Lung (tissue), 12 donors: ENCODE measurements around the gene TMEM255A. TPM values are rescaled to one million over a fixed set of nuclear protein-coding genes. Genes with fewer than 3 reads are reported as not detected.

ENCODE experiments used
- ATAC-seq: fragments of 200-7000 bp; cut with Tn5 transposase; one replicate; pipeline ENCODE4 v1.9.1; 2020; ENCODE audit warnings: moderate number of reproducible peaks; ENCODE audit not compliant: insufficient read depth, low FRiP score
- DNase-seq, 3 donors: peaks; one replicate each; pipeline ENCODE4 v3.0.0-alpha.2; 2013 to 2017
- H3K27ac ChIP-seq, 2 donors: one replicate each; pipeline ENCODE4 v1.5.1; 2013; ENCODE audit warnings: mild to moderate bottlenecking in 2 of 2, moderate library complexity in 2 of 2, control low read depth in 1 of 2, inconsistent platforms in 1 of 2, low read depth in 1 of 2, low read length in 1 of 2
- H3K27me3 ChIP-seq, 3 donors: one replicate each; pipeline ENCODE4 v1.5.1; 2013; ENCODE audit warnings: low read length in 2 of 3; ENCODE audit not compliant: control insufficient read depth in 3 of 3, insufficient read depth in 3 of 3
- H3K36me3 ChIP-seq, 4 donors: one replicate each; pipeline ENCODE4 v1.5.1; 2013; ENCODE audit warnings: low read length in 4 of 4, mild to moderate bottlenecking in 1 of 4, moderate library complexity in 1 of 4; ENCODE audit not compliant: control insufficient read depth in 4 of 4, insufficient read depth in 4 of 4
- H3K4me1 ChIP-seq, 5 donors: one replicate each; pipeline ENCODE4 v1.5.1; 2013; ENCODE audit warnings: low read length in 5 of 5, mild to moderate bottlenecking in 2 of 5, moderate library complexity in 1 of 5; ENCODE audit not compliant: control insufficient read depth in 5 of 5, insufficient read depth in 5 of 5
- H3K4me3 ChIP-seq: one replicate; pipeline ENCODE4 v1.5.1; 2013; ENCODE audit warnings: mild to moderate bottlenecking, control low read depth, moderate library complexity
- H3K9ac ChIP-seq, 2 donors: one replicate each; pipeline ENCODE4 v1.5.1; 2013; ENCODE audit warnings: low read length in 2 of 2, control low read depth in 1 of 2; ENCODE audit not compliant: insufficient read depth in 1 of 2
- H3K9me3 ChIP-seq, 4 donors: one replicate each; pipeline ENCODE4 v1.5.1; 2013; ENCODE audit warnings: low read length in 3 of 4, mild to moderate bottlenecking in 1 of 4, moderate library complexity in 1 of 4; ENCODE audit not compliant: control insufficient read depth in 4 of 4, insufficient read depth in 3 of 4
- WGBS, 2 donors: extraction: QIAGEN DNeasy Blood & Tissue Kit; methylation state at CpG; one replicate each; pipeline ENCODE4 v1.1.7; 2013; 5-methylcytosine and 5-hydroxymethylcytosine counted together
- polyA plus RNA-seq, 2 donors: library from polyadenylated mRNA; stranded (reverse); fragments of 200-250 nt; gene quantifications; one replicate each; pipeline ENCODE4 v1.2.1, GENCODE V29; 2013
- total RNA-seq, 2 donors: library from RNA; depleted of rRNA in 1 of 2; stranded (reverse); fragments of >200 nt in 1 of 2; gene quantifications; one replicate each; pipeline ENCODE4 v1.2.1, GENCODE V29; 2014 to 2021
- TF ChIP-seq, protein P1 (sequence below): IDR thresholded peaks from 2 replicates; pipeline ENCODE4 v1.5.1; 2012; ENCODE audit warnings: mild to moderate bottlenecking; ENCODE audit errors: control extremely low read depth, extremely low read depth
- donor health status: control.
- donor health status: control.
- donor health status: Bipolar disorder and iron deficiency.
- donor health status: healthy.
- donor health status: DM: yes; HTN: yes; CAD: no.

Gene TMEM255A
- total and polyA plus RNA-seq, 4 donors: 0.20 to 0.80 (median 0.45) TPM

DNA sequence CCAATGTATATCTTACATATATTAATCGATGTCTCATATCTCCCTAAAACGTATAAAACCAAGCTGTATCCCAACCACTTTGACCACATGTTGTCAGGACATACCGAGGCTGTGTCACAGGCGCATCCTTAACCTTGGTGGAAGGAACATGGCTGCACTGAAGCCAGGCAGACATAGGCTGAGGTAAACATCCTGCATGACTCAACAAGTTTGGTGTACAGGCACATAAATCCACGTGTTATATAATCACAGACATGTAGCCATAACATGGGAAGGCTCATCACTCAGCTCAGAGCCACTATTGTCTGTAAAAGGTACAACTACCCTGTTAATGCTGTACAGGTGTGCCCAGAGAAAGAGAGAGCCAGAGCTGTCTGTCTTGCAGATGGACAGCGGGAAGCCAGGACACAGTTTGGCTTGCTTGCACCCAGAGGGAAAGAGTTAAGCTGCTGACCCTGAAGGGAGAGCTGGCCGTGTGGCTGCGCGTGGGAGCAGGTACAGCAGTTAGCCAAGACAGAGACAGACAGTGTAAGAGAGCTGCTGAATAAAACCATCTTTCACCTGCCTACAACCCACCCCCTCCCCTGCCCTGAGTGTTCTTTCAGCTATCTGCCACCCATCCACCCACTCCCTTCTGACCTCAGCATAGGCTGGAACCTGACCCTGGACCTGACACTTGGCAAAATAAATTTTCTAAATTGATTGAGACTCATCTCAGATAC is 82.9 kb downstream of the TMEM255A start:
- Histone ChIP-seq H3K27ac (no peak overlapping the region), H3K4me1 (peaks cover 0 to 4% (median 0%) of the 10 kb centered on the region in 5 donors), H3K9ac (no peak overlapping the region), H3K9me3 (peaks cover 0 to 4% (median 0%) of the 10 kb centered on the region in 4 donors), H3K27me3 (peaks cover 0 to 2% (median 0%) of the 10 kb centered on the region in 3 donors), H3K4me3 (no peak overlapping the region), H3K36me3 (no peaks in the 10 kb centered on the region)
- 73 to 86% methylated on average over 9 of the region's 9 CpGs for WGBS, 2 donors
- TF ChIP-seq, protein P1, sequence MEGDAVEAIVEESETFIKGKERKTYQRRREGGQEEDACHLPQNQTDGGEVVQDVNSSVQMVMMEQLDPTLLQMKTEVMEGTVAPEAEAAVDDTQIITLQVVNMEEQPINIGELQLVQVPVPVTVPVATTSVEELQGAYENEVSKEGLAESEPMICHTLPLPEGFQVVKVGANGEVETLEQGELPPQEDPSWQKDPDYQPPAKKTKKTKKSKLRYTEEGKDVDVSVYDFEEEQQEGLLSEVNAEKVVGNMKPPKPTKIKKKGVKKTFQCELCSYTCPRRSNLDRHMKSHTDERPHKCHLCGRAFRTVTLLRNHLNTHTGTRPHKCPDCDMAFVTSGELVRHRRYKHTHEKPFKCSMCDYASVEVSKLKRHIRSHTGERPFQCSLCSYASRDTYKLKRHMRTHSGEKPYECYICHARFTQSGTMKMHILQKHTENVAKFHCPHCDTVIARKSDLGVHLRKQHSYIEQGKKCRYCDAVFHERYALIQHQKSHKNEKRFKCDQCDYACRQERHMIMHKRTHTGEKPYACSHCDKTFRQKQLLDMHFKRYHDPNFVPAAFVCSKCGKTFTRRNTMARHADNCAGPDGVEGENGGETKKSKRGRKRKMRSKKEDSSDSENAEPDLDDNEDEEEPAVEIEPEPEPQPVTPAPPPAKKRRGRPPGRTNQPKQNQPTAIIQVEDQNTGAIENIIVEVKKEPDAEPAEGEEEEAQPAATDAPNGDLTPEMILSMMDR: no peak
- ATAC-seq: no peak
- no peak for DNase-seq

DNA sequence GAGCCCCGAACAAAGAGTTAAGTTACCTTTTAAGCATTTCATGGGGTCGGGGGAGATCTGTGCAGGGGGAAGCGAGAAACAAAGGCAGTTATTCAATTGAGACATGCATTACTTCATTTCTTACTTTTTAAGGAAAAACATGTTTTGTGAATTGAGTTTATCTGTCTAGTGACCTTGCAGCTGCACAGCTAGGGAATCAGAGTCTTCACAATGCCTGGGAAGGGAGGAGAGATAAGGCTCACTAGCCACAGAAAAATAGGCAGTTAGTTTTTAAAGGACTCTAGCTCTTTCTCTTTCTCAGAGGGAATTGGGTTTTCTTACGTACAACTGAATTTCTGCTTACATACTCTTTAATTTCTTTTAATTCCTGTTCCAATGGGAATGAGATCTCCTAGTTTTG is 86.9 kb downstream of the TMEM255A start:
- no peak overlapping the region for H3K27ac ChIP-seq
- ATAC-seq: no peak
- H3K4me3 ChIP-seq: no peak overlapping the region
- H3K9ac ChIP-seq: no peak overlapping the region
- no peaks in the 10 kb centered on the region for H3K36me3 ChIP-seq
- H3K4me1 ChIP-seq: no peaks in the 10 kb centered on the region
- TF ChIP-seq, protein P1: no peak
- H3K27me3 ChIP-seq: peaks cover 0 to 2% (median 0%) of the 10 kb centered on the region in 3 donors
- DNase-seq: no peak
- 82 to 100% methylated on average over 4 of the region's 4 CpGs for WGBS, 2 donors
- peaks cover 0 to 4% (median 0%) of the 10 kb centered on the region in 4 donors for H3K9me3 ChIP-seq

DNA sequence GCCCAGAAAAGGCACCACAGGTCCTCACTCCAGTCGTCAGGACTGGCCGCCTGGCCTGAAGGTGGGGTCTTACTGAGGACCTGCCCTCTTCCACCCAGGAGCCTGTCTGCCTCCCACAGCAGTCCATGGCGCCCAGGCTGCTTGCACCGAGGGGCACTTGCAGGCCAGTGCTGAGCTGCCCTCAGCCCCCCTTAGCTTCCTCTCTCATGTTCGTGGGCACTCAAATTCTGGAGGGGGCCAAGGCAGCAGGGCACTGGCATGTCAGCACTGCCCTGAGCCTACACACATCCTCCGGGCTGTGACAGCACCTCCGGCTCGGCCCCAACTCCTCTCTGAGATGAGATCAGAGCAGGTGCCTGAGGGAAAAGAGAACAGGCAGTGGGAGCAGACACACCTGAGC is 87.9 kb downstream of the TMEM255A start:
- no peaks in the 10 kb centered on the region for H3K4me1 ChIP-seq
- no peak overlapping the region for H3K27ac ChIP-seq
- no peak overlapping the region for H3K4me3 ChIP-seq
- DNase-seq (no peak), ATAC-seq (no peak)
- H3K27me3 ChIP-seq: peaks cover 0 to 2% (median 0%) of the 10 kb centered on the region in 3 donors
- whole genome bisulfite sequencing, 2 donors: 83 to 85% methylated on average over 8 of the region's 8 CpGs
- H3K9me3 ChIP-seq: peaks cover 0 to 4% (median 0%) of the 10 kb centered on the region in 4 donors
- H3K9ac ChIP-seq: no peak overlapping the region
- H3K36me3 ChIP-seq: no peaks in the 10 kb centered on the region
- TF ChIP-seq, protein P1: no peak
